ENCODE results near the gene MAPK8.

The MAPK8 gene

GRCh38 chr10:48430402-48430993 is 124.0 kb downstream of the MAPK8 start:
- H3K9me3 ChIP-seq (ENCODE audit: control insufficient read depth, insufficient read depth, low read length), result no peaks in the 10 kb centered on the region
- H3K27me3 ChIP-seq (ENCODE audit: control insufficient read depth, insufficient read depth, low read length), result no peaks in the 10 kb centered on the region
- H3K9ac ChIP-seq (ENCODE audit: low read depth, low read length), result no peak overlapping the region
- no peaks in the 10 kb centered on the region for H3K4me1 ChIP-seq (ENCODE audit: control insufficient read depth, insufficient read depth, low read length)
- no peaks in the 10 kb centered on the region for H3K36me3 ChIP-seq (ENCODE audit: control insufficient read depth, insufficient read depth, low read length)
- no peak overlapping the region for H3K4me3 ChIP-seq (ENCODE audit: low read depth, low read length)

GRCh38 chr10:48431871-48432270 is 125.4 kb downstream of the MAPK8 start:
- Histone ChIP-seq H3K27me3 (ENCODE audit: control insufficient read depth, insufficient read depth, low read length) (no peaks in the 10 kb centered on the region), H3K36me3 (ENCODE audit: control insufficient read depth, insufficient read depth, low read length) (no peaks in the 10 kb centered on the region), H3K4me3 (ENCODE audit: low read depth, low read length) (no peak overlapping the region), H3K9me3 (ENCODE audit: control insufficient read depth, insufficient read depth, low read length) (no peaks in the 10 kb centered on the region), H3K9ac (ENCODE audit: low read depth, low read length) (no peak overlapping the region), H3K4me1 (ENCODE audit: control insufficient read depth, insufficient read depth, low read length) (no peaks in the 10 kb centered on the region)

GRCh38 chr10:48437546-48437945 is 131.1 kb downstream of the MAPK8 start:
- no peaks in the 10 kb centered on the region for H3K36me3 ChIP-seq (ENCODE audit: control insufficient read depth, insufficient read depth, low read length)
- H3K4me3 ChIP-seq (ENCODE audit: low read depth, low read length), result no peak overlapping the region
- no peak overlapping the region for H3K9ac ChIP-seq (ENCODE audit: low read depth, low read length)
- no peaks in the 10 kb centered on the region for H3K9me3 ChIP-seq (ENCODE audit: control insufficient read depth, insufficient read depth, low read length)
- H3K27me3 ChIP-seq (ENCODE audit: control insufficient read depth, insufficient read depth, low read length), result no peaks in the 10 kb centered on the region
- H3K4me1 ChIP-seq (ENCODE audit: control insufficient read depth, insufficient read depth, low read length), result no peaks in the 10 kb centered on the region

- Histone ChIP-seq H3K4me3 (ENCODE audit: low read depth, low read length) (no peak overlapping the region), H3K36me3 (ENCODE audit: control insufficient read depth, insufficient read depth, low read length) (no peaks in the 10 kb centered on the region), H3K4me1 (ENCODE audit: control insufficient read depth, insufficient read depth, low read length) (no peaks in the 10 kb centered on the region), H3K27me3 (ENCODE audit: control insufficient read depth, insufficient read depth, low read length) (no peaks in the 10 kb centered on the region), H3K9ac (ENCODE audit: low read depth, low read length) (no peak overlapping the region), H3K9me3 (ENCODE audit: control insufficient read depth, insufficient read depth, low read length) (no peaks in the 10 kb centered on the region)
Measured at GRCh38 chr10:48439031-48439430, 132.6 kb downstream of the MAPK8 start.

GRCh38 chr10:48439581-48440041 is 133.1 kb downstream of the MAPK8 start:
- Histone ChIP-seq H3K9ac (ENCODE audit: low read depth, low read length) (no peak overlapping the region), H3K4me3 (ENCODE audit: low read depth, low read length) (no peak overlapping the region), H3K9me3 (ENCODE audit: control insufficient read depth, insufficient read depth, low read length) (no peaks in the 10 kb centered on the region), H3K36me3 (ENCODE audit: control insufficient read depth, insufficient read depth, low read length) (no peaks in the 10 kb centered on the region), H3K27me3 (ENCODE audit: control insufficient read depth, insufficient read depth, low read length) (no peaks in the 10 kb centered on the region), H3K4me1 (ENCODE audit: control insufficient read depth, insufficient read depth, low read length) (peaks cover 4% of the 10 kb centered on the region)

GRCh38 chr10:48440771-48441170 is 134.3 kb downstream of the MAPK8 start:
- peaks cover 5% of the 10 kb centered on the region for H3K4me1 ChIP-seq (ENCODE audit: control insufficient read depth, insufficient read depth, low read length)
- H3K9me3 ChIP-seq (ENCODE audit: control insufficient read depth, insufficient read depth, low read length), result no peaks in the 10 kb centered on the region
- H3K4me3 ChIP-seq (ENCODE audit: low read depth, low read length), result no peak overlapping the region
- H3K36me3 ChIP-seq (ENCODE audit: control insufficient read depth, insufficient read depth, low read length), result no peaks in the 10 kb centered on the region
- H3K9ac ChIP-seq (ENCODE audit: low read depth, low read length), result no peak overlapping the region
- H3K27me3 ChIP-seq (ENCODE audit: control insufficient read depth, insufficient read depth, low read length), result no peaks in the 10 kb centered on the region

- Histone ChIP-seq H3K4me1 (ENCODE audit: control insufficient read depth, insufficient read depth, low read length) (peaks cover 5% of the 10 kb centered on the region), H3K27me3 (ENCODE audit: control insufficient read depth, insufficient read depth, low read length) (no peaks in the 10 kb centered on the region), H3K4me3 (ENCODE audit: low read depth, low read length) (no peak overlapping the region), H3K36me3 (ENCODE audit: control insufficient read depth, insufficient read depth, low read length) (no peaks in the 10 kb centered on the region), H3K9me3 (ENCODE audit: control insufficient read depth, insufficient read depth, low read length) (no peaks in the 10 kb centered on the region), H3K9ac (ENCODE audit: low read depth, low read length) (no peak overlapping the region)
Measured at GRCh38 chr10:48442090-48442808, 135.8 kb downstream of the MAPK8 start.

GRCh38 chr10:48442809-48443177 is 136.3 kb downstream of the MAPK8 start:
- no peaks in the 10 kb centered on the region for H3K9me3 ChIP-seq (ENCODE audit: control insufficient read depth, insufficient read depth, low read length)
- H3K36me3 ChIP-seq (ENCODE audit: control insufficient read depth, insufficient read depth, low read length), result no peaks in the 10 kb centered on the region
- H3K4me1 ChIP-seq (ENCODE audit: control insufficient read depth, insufficient read depth, low read length), result peaks cover 5% of the 10 kb centered on the region
- H3K9ac ChIP-seq (ENCODE audit: low read depth, low read length), result no peak overlapping the region
- no peak overlapping the region for H3K4me3 ChIP-seq (ENCODE audit: low read depth, low read length)
- H3K27me3 ChIP-seq (ENCODE audit: control insufficient read depth, insufficient read depth, low read length), result no peaks in the 10 kb centered on the region

- Histone ChIP-seq H3K4me1 (ENCODE audit: control insufficient read depth, insufficient read depth, low read length) (peaks cover 5% of the 10 kb centered on the region), H3K9ac (ENCODE audit: low read depth, low read length) (no peak overlapping the region), H3K4me3 (ENCODE audit: low read depth, low read length) (no peak overlapping the region), H3K27me3 (ENCODE audit: control insufficient read depth, insufficient read depth, low read length) (no peaks in the 10 kb centered on the region), H3K9me3 (ENCODE audit: control insufficient read depth, insufficient read depth, low read length) (no peaks in the 10 kb centered on the region), H3K36me3 (ENCODE audit: control insufficient read depth, insufficient read depth, low read length) (no peaks in the 10 kb centered on the region)
Measured at GRCh38 chr10:48444266-48444665, 137.8 kb downstream of the MAPK8 start.

- Histone ChIP-seq H3K36me3 (ENCODE audit: control insufficient read depth, insufficient read depth, low read length) (no peaks in the 10 kb centered on the region), H3K4me3 (ENCODE audit: low read depth, low read length) (no peak overlapping the region), H3K9ac (ENCODE audit: low read depth, low read length) (no peak overlapping the region), H3K9me3 (ENCODE audit: control insufficient read depth, insufficient read depth, low read length) (no peaks in the 10 kb centered on the region), H3K4me1 (ENCODE audit: control insufficient read depth, insufficient read depth, low read length) (peaks cover 5% of the 10 kb centered on the region), H3K27me3 (ENCODE audit: control insufficient read depth, insufficient read depth, low read length) (no peaks in the 10 kb centered on the region)
Measured at GRCh38 chr10:48444861-48445841, 138.7 kb downstream of the MAPK8 start.

GRCh38 chr10:48445932-48446331 is 139.5 kb downstream of the MAPK8 start:
- Histone ChIP-seq H3K4me3 (ENCODE audit: low read depth, low read length) (no peak overlapping the region), H3K4me1 (ENCODE audit: control insufficient read depth, insufficient read depth, low read length) (peaks cover 5% of the 10 kb centered on the region), H3K36me3 (ENCODE audit: control insufficient read depth, insufficient read depth, low read length) (no peaks in the 10 kb centered on the region), H3K9ac (ENCODE audit: low read depth, low read length) (no peak overlapping the region), H3K27me3 (ENCODE audit: control insufficient read depth, insufficient read depth, low read length) (no peaks in the 10 kb centered on the region), H3K9me3 (ENCODE audit: control insufficient read depth, insufficient read depth, low read length) (no peaks in the 10 kb centered on the region)
